GM19438 (cell line): ENCODE data around the gene JUN.
A peak's percentile ranks its signal among the peaks of the same experiment; 100 is the strongest.

Experiments
- ATAC-seq: cut with Tn5 transposase; IDR thresholded peaks from one replicate; pipeline ENCODE4 v1.9.1; 2021; ENCODE audit warnings: low read depth; ENCODE audit not compliant: unreplicated experiment

JUN gene

GRCh38 chr1:58783993-58784757 lies at the start of gene JUN:
JUN (minus strand) TSS chr1:58784047; CDS start chr1:58783070, 977 bp downstream.
- peak; percentile 75 for ATAC-seq

- ATAC-seq: no peak
Measured at GRCh38 chr1:58833166-58833565, 49.3 kb upstream of the JUN start.

GRCh38 chr1:58830291-58830690 lies 46.4 kb upstream of the JUN start:
- ATAC-seq: no peak

- no peak for ATAC-seq
Measured at GRCh38 chr1:58829866-58830265, 46.0 kb upstream of the JUN start.

GRCh38 chr1:58827298-58827697 lies 43.5 kb upstream of the JUN start:
- ATAC-seq: no peak

GRCh38 chr1:58824753-58825389 lies 41.0 kb upstream of the JUN start:
- no peak for ATAC-seq

GRCh38 chr1:58823481-58824010 lies 39.7 kb upstream of the JUN start:
- no peak for ATAC-seq

- no peak for ATAC-seq
Measured at GRCh38 chr1:58821309-58821708, 37.5 kb upstream of the JUN start.

GRCh38 chr1:58818976-58819375 lies 35.1 kb upstream of the JUN start:
- no peak for ATAC-seq

- no peak for ATAC-seq
Measured at GRCh38 chr1:58818075-58818474, 34.2 kb upstream of the JUN start.

GRCh38 chr1:58816747-58817221 lies 32.9 kb upstream of the JUN start:
- no peak for ATAC-seq

- ATAC-seq: peak; percentile 77
Measured at GRCh38 chr1:58816072-58816746, 32.4 kb upstream of the JUN start.

- peak; percentile 25 for ATAC-seq
Measured at GRCh38 chr1:58815686-58816071, 31.8 kb upstream of the JUN start.

- peak; percentile 69 for ATAC-seq
Measured at GRCh38 chr1:58815069-58815685, 31.3 kb upstream of the JUN start.

GRCh38 chr1:58814251-58815068 lies 30.6 kb upstream of the JUN start:
- no peak for ATAC-seq

GRCh38 chr1:58813801-58814200 lies 30.0 kb upstream of the JUN start:
- no peak for ATAC-seq

GRCh38 chr1:58813361-58813760 lies 29.5 kb upstream of the JUN start:
- no peak for ATAC-seq

- ATAC-seq: no peak
Measured at GRCh38 chr1:58812926-58813325, 29.1 kb upstream of the JUN start.

- no peak for ATAC-seq
Measured at GRCh38 chr1:58812468-58812867, 28.6 kb upstream of the JUN start.

GRCh38 chr1:58811303-58811702 lies 27.5 kb upstream of the JUN start:
- ATAC-seq: no peak
